Activated CD8-positive, alpha-beta memory T cell treated with anti-CD3 and anti-CD28 coated beads, Interleukin-2, amount 50 U/mL, for 24 hours (primary cell): ENCODE measurements around the gene IL22RA2.

ENCODE experiments used
- DNase-seq: peaks from one replicate; pipeline ENCODE4 v3.0.0-alpha.2; 2020; ENCODE audit errors: extremely low read depth

The IL22RA2 gene

DNA sequence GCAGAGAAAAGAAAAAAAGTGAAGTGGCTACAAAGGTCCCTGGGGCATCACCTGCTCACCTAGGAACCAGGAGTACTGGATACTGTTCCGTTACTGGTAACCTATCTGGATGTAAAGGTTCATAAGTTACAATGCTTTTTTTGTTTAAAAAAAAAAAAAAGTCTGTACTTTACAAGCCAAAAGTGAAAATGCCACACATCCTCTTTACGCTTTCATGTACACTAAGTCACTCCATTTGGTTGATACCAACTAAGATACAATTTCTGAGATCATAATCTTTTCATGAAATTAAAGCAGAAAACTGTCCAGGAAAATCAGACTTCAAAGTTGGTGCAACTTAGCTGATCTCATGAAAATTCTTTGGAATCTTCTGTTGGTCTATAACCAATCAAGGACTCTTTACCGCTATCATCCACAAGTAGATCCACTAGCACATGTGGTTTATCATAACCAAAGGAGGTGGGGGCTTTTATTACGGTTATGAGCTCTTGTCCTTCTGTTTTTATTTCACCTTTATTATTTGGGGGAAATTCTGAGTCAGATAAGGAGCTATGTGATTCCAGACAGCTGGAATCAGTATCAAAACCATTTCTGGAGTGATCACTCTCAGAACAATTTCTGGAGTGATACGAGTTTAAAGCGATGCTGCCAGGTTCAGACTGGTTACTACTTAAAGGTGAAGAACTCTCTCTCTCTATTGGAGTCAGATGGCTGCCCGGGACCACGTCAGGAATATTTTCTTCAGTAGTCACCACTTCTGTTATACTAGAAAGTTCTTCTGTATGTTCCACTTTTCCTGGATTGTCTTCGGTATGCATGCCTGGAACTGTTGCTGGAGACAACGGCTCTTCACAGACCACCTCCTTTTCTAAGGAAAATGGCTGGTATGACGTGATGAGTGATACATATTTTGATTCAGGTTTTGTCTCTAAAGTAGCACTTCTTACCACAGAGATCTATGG, 24.5 kb upstream of the IL22RA2 start:
- no peak for DNase-seq

DNA sequence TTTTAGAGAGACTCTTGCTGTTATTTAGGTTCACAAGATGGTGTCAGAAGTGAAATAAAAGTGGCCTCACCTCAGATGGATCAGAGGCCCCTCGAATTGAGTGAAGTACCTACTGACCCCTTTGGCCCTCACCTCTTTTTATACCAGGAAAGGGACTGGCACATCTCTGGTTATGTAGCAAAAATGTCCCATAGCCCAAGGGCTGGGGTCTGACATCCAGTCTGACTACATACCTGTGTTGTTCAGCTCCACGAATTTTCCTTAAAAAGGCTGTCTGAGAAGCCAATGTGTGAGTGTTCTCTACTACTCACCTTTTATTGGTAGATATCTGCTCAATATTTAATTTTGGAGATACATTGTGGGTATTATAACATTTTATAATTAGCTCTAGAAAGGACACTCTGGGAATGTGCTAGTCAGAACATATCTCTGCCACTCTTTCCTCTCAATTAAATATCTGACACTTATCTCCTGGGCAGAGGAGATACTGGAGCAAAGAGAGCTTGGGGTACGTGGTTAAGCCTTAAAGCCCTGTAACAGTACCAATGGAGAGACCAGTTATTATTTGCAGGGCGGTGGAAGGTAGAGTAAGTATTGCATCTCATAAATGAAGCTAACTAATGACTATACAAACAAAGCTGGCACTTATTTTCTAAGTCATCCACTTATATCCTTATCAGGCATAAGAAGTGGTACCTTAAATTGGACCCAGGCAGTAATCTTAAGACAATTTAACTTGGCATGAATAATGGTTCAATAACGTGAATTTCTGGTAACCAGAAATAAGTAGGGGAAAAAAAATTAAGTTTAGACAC, 20.0 kb upstream of the IL22RA2 start:
- DNase-seq: no peak

DNA sequence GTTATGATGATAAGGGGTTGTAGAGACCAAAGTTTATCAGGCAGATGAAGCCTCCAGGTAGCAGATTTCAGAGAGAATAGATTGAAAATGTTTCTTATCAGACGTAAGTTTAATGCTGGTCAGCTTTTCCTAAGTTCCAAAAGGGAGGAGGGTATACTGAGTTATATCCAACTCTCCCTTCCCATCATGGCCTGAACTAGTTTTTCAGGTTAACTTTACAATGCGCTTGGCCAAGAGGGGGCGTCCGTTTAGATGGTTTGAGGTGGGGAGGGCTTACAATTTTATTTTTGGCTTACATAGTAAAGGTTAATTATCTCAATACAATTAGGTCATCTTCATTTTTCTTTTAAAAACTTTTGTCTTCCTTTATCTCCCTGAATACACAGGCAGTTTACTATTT, 19.4 kb upstream of the IL22RA2 start:
- no peak for DNase-seq

DNA sequence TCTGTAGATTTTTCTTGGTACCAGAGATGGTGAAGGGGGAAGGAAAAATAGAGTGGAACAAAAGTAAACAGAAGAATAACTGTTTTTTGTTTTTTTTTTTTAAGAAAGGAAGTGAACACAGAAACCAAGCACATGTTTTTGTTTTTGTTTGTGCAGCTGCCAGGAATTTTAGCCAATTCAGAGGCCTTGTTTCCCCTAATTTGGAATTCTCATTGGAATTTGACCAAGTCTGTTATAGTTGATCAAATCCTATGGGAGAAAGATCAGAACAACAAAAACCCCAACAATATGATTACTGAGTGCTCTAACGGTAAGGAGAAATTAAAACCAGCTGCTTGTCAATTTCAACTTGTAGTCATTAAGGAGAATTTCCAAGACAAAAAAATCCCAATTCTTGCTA, 18.2 kb upstream of the IL22RA2 start:
- no peak for DNase-seq

DNA sequence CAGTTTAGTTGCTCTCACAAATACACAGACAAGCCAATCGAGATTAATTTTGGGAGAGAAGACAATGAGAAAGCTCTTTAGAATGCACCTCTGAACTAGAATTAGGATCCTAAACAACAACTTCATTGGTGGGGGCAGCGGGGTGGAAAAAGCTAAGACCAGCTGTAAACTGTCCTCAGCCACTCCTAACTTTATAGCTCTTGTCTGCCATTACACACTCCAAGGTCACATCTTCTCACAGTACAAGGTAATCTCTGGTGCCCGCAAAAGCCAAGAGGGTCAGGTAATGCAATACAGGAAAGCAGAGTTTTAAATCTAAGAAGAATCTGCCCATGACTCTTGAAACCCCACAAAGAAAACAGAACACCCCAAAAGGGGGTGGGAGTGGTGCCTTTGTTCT, 17.8 kb upstream of the IL22RA2 start:
- no peak for DNase-seq

DNA sequence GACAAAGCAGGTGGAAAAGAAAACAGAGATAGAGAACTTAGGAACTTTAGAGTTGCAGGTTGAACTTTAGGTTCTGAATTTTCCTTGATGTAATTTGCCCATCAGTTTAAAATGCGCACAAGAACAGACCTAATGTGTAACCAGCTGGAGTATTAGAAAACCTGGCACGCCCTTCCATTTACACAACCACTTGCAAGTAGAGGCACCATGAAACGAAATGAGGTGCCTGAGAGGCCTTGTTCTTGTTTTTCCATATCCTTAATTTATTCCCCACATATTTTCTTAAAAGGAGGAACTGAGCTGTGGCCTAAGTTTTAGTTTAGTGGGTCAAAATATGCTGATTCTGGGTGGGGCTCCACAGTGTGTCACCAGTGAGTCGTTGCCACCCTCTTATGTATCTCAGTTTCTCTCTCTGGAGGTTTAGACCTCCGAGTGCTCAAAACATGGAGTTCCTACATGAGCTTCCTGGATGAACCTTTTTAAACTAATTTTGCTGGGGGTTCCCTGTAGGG, 17.2 kb upstream of the IL22RA2 start:
- no peak for DNase-seq

DNA sequence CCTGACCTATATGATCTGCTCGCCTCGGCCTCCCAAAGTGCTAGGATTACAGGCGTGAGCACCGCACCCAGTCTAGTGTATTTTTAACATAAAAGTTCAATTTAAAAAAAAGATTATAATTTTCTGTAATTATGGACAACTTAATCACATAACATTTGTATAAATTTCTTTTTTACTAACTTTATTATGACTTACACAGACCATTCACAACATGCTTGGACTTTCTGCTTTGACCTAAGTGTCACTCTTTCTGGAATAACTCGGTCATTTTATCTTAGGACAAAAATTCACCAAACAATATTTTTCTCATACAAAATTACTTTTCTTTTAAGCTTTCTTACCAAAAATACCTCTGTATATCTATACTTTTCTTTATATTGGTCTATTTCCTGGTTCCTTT, 15.4 kb upstream of the IL22RA2 start:
- no peak for DNase-seq

DNA sequence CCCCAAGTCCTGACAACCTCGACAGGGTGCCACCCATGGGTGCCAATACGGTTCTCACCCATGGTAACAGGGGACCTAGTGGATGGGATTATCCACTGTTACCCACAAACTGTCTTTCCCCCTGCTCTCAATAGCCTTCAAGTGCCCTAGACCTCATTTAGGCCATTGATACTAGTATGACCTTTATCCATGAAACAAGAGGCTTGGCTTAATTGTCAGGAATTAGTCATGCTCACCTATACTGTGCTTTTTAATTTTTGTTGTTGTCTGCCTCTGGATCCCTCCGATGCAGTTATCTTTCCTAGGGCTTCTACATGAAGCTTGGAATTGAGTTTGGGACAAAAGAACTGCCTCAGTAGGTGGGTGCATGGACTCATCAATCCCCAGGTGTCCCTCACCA, 11.8 kb upstream of the IL22RA2 start:
- no peak for DNase-seq

DNA sequence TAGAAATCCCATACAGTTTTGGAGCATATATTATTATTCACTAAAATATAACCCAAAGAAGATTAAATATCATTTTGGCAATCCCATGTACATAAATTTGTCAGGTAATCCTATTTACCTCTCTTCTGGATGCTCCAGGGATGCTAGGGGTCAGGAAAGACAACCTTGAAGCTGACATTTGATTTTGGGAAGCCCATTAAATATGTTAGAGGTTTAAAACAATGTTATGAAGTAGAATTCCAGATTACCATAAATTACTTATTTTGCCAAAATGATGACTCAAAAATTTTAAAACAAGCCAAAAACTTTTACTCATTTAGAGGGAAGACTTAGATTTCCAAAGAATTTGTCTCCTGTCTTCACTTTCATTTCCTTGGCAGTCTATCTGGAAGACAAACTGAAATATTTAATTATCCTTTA, 9.2 kb upstream of the IL22RA2 start:
- DNase-seq: no peak

DNA sequence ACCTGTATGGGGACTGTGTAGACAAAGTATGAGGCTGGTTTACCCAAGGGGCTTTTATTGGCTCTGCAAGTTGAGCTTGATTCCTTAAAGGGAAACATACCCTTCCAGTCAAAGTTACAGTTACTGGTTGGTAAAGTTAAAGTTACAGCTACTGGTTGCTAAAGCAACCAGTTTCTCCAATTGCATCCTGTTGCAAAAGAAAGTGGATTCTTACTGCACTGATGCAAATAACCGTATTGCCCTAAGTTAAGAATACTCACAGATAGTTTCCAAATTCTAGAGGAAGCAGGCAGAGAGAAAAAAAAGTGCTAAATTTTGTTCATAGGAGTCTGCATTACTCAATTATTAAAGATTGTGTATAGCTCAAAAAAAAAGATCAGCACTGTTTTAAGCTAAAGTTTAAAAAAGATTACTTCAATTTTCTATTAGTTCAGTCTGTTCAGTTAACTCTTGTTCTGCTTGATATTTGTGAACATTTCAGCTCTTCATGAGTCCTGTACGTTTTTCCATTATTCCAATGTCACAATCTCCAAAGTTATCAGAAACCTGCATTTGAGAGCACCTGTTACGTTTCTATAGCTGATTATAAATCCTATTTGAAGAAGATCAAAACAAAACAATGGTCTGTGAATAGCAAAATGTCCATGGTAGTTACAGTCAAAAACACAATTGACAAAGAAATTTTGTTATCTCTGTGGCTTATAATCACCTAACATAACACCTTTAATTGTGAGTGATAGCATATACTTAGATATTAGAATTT, 8.6 kb upstream of the IL22RA2 start:
- no peak for DNase-seq

DNA sequence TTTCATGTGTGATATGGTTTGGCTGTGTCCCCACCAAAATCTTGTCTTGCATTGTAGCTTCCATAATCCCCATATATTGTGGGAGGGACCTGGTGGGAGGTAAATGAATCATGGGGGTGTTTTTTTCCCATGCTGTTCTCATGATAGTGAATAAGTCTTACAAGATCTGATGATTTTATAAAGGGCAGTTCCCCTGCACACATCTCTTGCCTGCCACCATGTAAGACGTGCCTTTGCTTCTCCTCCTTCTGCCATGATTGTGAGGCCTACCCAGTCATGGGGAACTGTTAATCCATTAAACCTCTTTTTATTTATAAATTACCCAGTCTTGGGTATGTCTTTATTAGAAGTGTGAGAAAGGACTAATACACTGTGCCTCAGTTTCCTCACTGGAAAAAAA, 4.2 kb upstream of the IL22RA2 start:
- DNase-seq: no peak

DNA sequence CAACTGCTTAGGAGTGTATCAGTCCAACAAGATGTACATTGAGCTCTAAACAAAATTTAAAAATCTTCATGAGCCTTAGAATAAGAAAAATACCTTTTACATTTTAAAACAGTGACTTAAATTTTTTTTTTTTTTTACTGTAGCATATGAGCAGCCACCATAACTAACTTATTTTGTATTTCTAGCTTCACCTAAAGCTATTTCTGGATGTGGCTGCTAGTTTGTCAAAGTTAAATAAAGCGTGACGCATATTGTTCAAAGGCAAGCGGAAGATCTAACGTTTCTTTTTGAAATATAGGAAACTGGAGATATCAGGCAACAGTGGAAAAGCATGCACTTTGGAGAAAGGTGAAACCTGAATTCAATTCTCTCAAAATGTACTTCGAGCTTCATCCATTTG, 3.3 kb upstream of the IL22RA2 start:
- no peak for DNase-seq

DNA sequence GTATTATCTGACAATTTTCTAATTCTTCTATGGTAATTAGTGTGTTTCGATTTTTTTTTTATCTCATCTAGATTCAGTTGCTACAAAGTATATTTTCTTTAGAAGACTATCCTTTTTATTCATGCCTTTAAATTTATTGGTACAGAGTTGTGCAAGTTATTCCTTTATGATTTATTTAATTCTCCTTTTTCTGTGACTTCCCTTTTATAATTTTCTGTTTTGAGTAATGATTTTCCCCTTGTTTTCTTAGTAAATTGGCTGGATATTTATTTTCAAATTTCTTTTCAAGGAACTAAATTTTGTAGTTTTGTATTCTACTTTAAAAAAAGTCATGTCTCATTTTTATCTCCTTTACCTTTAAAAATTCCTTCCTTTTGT, 2.4 kb upstream of the IL22RA2 start:
- DNase-seq: no peak

DNA sequence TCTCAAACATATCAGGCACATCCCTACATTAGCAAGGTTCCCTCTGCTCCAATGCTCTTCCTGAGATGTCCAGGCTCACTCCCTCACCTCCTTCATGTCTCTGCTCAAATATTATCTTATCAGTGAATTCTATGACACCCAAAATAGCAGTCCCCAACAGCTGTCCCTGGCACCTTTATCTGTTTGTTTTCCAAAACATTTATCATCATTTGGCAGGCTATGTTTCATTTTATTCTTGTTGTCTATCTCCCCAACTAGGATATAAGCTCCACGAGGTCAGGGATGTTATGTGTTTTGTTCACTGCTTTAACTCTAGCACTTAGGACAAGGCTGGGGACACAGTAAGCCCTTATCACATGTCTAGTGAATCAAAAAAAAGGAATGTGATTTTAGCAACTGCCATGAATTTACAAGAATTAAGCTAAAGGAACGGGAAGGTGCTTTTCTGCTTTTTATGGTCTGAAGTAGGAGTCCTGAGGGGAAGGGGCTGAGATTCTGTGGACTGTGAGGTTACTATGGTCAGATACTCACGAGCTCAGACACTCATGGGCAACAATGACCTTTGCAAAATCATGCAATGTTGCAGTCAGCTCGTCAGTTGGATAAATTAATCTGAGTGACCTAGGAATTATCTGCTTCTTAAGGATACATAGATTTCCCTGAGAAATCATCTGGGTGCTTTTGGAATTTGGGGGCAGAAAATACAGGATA, 1.9 kb upstream of the IL22RA2 start:
- DNase-seq: no peak

DNA sequence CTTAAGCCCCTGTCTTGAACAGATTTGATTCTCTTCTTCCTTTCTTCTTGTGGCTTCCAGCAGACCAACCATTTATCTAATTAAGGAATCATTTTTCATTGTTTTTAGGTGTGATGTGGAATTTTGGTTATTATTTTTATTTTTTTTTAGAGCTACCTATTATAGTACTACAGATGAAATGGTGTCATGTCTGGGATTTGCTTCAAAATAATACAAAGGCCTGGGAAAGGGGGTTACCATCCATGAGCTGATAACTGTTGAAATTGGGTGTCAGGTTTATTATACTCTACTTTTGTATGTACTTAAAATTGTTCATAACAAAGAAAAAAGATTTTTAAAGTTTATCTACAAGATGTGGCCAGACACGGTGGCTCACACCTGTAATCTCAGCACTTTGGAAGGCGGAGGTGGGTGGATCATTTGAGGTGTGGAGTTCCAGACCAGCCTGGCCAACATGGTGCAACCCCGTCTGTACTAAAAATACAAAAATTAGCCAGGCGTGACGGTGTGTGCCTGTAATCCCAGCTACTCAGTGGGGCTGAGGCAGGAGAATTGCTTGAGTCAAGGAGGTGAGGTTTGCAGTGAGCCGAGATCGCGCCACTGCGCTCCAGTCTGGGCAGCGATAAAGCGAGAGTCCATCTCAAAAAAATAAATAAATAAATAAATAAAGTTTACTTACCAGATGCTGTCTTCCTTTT, 561 bp downstream of the IL22RA2 start:
- DNase-seq: no peak

DNA sequence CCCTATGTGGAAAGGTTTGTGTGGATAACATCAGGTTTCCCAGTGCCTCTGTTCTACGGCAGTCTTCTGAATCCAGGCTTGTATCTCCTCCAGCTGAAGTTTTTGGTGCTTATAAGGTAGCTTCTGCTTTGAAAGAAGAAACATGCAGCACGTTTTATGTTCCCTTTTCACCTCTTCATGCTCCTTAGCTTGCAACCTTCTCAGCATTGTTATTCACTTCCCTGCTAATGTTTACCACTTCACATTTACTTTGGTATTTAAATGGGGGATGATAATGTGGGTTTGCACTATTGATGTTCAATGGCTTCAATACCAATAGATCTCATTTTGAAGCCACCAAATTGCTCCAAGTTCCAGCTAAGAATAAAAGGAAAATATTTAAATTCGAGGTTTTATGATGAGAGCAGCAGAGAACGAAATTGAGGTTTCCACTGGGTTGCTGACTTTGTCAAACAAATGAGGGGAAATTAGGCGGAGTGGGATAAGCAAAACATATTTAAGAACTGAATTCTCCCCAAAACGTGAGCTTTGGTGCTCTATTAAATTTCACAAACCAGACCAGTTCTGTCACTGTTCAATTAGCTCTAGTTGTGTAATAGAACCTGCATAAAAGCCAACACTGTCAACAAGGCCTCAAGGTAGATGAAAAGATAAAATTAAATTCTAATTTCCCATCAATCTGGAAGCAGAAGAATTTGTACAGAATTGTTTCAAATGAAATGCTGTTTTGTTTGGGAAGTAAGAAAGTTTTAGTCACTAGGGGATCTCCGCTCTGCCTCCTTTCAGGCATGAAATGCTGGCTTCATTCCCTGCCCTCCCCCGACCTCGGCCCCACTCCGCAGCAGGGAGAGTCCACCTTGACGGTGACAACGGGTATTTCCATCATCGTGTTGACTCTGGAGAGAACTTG, 1.4 kb downstream of the IL22RA2 start:
- DNase-seq: no peak

DNA sequence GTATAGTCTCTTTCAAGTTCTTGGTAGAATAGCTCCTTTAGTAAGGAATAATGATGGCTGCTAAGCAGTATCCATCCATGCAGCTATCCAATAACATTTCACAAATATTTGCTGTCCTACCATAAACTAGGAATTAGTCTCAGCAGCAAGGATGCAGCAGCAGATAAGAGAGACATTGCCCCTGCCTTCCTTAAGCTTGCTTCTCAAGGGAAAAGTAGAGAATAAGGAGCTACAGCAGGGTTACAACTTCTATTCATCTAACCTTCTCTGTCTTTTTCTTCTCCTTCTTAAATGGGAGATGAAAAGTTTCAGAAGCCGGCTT, 2.4 kb downstream of the IL22RA2 start:
- DNase-seq: no peak

DNA sequence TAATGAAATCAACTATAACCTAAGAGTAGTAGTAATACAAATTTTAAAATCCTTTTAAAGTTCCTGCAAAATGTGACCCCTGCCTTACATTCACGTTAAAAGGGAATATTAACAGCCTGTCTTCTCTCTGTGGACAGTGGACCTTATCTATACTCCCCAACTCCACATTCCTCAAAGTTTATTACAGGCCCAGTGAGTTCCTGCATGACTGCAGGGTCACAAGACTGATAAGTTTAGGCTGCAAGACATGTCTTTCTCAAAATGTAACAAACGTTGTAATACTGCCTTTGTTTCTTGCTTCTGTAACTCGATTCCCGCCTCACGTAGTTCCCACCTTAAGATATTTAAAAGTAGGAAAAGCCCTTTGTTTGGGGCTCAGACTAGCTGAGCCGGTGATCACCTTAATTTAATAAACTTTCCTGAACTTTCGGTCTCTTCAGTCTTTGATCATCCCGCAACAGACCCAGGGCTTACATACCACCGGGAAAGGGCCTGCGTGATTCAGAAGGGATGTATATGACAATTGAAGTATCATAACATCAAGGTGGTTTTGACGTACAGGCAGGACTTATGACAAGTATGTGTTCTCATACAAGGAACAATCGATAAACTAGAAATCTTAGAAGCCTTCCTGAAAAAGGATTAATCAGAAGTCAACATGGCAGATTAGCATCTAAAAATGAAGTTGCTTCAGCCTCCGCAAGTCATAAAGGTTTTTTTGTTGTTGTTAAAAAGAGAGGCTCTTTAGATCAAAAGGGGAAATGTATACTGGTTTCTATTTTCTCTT, 3.0 kb downstream of the IL22RA2 start:
- DNase-seq: no peak
